Measurements from ENCODE around the gene SYT3. TPM values are rescaled to one million over a fixed set of nuclear protein-coding genes. Genes with fewer than 3 reads are reported as not detected.

SYT3 gene
- total RNA-seq, 1 experiment from 2014 or later = not detected

DNA sequence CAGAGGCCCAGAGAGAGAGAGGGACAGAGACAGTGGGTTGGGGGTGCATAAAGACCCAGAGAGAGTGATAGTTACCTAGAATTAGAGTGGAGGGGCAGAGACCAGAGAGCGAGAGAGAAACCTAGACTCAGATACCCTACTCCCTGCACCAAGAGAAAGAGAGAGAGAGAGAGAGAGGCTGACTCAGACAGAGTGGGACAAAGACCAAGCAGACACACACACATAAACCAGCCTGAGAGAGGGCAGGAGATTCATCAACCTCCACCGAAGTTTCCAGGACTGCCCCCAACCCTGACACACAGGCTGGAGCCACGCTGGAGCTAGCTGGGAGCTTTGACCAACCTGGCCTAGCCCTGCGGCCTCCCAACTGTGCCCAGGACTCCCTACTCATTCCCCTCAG lies 12.9 kb downstream of the SYT3 start:
- no peak overlapping the region for H3K4me3 ChIP-seq (ENCODE audit: low read depth in 2 of 2, low read length in 2 of 2)
- TF ChIP-seq SIN3A (IDR thresholded peaks at IDR 0.05; ENCODE audit: borderline replicate concordance, insufficient read depth, low read depth, low read length) (no peak), TCF7L2 (IDR thresholded peaks at IDR 0.05; ENCODE audit: low read depth, low read length) (no peak), POLR2AphosphoS5 (IDR thresholded peaks at IDR 0.05; ENCODE audit: low read depth, low read length) (no peak)
- TF ChIP-seq, protein P1, sequence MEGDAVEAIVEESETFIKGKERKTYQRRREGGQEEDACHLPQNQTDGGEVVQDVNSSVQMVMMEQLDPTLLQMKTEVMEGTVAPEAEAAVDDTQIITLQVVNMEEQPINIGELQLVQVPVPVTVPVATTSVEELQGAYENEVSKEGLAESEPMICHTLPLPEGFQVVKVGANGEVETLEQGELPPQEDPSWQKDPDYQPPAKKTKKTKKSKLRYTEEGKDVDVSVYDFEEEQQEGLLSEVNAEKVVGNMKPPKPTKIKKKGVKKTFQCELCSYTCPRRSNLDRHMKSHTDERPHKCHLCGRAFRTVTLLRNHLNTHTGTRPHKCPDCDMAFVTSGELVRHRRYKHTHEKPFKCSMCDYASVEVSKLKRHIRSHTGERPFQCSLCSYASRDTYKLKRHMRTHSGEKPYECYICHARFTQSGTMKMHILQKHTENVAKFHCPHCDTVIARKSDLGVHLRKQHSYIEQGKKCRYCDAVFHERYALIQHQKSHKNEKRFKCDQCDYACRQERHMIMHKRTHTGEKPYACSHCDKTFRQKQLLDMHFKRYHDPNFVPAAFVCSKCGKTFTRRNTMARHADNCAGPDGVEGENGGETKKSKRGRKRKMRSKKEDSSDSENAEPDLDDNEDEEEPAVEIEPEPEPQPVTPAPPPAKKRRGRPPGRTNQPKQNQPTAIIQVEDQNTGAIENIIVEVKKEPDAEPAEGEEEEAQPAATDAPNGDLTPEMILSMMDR (IDR thresholded peaks at IDR 0.05) = no peak
- TF ChIP-seq, protein P2, sequence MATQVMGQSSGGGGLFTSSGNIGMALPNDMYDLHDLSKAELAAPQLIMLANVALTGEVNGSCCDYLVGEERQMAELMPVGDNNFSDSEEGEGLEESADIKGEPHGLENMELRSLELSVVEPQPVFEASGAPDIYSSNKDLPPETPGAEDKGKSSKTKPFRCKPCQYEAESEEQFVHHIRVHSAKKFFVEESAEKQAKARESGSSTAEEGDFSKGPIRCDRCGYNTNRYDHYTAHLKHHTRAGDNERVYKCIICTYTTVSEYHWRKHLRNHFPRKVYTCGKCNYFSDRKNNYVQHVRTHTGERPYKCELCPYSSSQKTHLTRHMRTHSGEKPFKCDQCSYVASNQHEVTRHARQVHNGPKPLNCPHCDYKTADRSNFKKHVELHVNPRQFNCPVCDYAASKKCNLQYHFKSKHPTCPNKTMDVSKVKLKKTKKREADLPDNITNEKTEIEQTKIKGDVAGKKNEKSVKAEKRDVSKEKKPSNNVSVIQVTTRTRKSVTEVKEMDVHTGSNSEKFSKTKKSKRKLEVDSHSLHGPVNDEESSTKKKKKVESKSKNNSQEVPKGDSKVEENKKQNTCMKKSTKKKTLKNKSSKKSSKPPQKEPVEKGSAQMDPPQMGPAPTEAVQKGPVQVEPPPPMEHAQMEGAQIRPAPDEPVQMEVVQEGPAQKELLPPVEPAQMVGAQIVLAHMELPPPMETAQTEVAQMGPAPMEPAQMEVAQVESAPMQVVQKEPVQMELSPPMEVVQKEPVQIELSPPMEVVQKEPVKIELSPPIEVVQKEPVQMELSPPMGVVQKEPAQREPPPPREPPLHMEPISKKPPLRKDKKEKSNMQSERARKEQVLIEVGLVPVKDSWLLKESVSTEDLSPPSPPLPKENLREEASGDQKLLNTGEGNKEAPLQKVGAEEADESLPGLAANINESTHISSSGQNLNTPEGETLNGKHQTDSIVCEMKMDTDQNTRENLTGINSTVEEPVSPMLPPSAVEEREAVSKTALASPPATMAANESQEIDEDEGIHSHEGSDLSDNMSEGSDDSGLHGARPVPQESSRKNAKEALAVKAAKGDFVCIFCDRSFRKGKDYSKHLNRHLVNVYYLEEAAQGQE (IDR thresholded peaks at IDR 0.05; ENCODE audit: insufficient read depth in 1 of 2, low read depth in 2 of 2, low read length in 1 of 2) = no peak
- in situ Hi-C loops (cut with HindIII; ENCODE audit: low pct_unique_long_range_greater_than_20kb, low sequenced_read_pairs) = no loop called here
- DNase-seq (ENCODE audit: low read depth, low spot score) = no peak
- no peaks in the 10 kb centered on the region for H3K4me1 ChIP-seq (ENCODE audit: control insufficient read depth, insufficient read depth, low read length)
- H3K27ac ChIP-seq (ENCODE audit: low read length) = no peak overlapping the region
- H3K27me3 ChIP-seq (ENCODE audit: control insufficient read depth, insufficient read depth, low read length) = no peaks in the 10 kb centered on the region
- BruUV-seq (replicated peaks) = no TSS peak
- ATAC-seq = no peak
- ChIA-PET CTCF (no interaction called here), POLR2A (no interaction called here)
- no peaks in the 10 kb centered on the region for H3K36me3 ChIP-seq (ENCODE audit: control insufficient read depth, insufficient read depth, low read length)
- H3K9me3 ChIP-seq (ENCODE audit: control insufficient read depth, insufficient read depth, low read depth, low read length) = no peaks in the 10 kb centered on the region
- intact Hi-C loops (cut with micrococcal nuclease; ENCODE audit: unreplicated experiment) = no loop called here

DNA sequence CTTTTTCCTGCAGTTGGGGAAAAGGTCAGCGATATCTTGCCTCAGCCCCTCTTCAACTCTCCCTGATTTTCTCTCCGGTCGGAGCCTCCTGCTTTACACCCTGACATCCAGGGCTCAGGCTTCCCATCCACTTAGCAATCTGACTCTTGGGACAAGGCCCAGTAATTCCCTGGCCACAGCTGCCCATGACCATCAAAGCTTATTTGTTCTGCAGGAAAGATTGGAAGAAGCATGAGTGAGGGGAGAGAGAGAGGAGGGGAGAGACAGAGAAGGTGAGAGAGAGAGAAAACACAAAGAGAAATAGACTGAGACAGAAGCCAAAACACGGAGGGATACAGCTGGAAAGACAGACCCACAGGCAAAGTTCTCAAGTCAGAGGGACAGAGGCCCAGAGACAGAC lies 13.7 kb downstream of the SYT3 start:
- ATAC-seq = no peak
- Histone ChIP-seq H3K4me1 (ENCODE audit: control insufficient read depth, insufficient read depth, low read length) (no peaks in the 10 kb centered on the region), H3K4me3 (ENCODE audit: low read depth in 2 of 2, low read length in 2 of 2) (no peak overlapping the region), H3K27ac (ENCODE audit: low read length) (no peak overlapping the region), H3K9me3 (ENCODE audit: control insufficient read depth, insufficient read depth, low read depth, low read length) (no peaks in the 10 kb centered on the region), H3K36me3 (ENCODE audit: control insufficient read depth, insufficient read depth, low read length) (no peaks in the 10 kb centered on the region), H3K27me3 (ENCODE audit: control insufficient read depth, insufficient read depth, low read length) (no peaks in the 10 kb centered on the region)
- BruUV-seq (replicated peaks) = no TSS peak
- in situ Hi-C loops (cut with HindIII; ENCODE audit: low pct_unique_long_range_greater_than_20kb, low sequenced_read_pairs) (no loop called here), intact Hi-C loops (cut with micrococcal nuclease; ENCODE audit: unreplicated experiment) (no loop called here)
- CTCF ChIA-PET = no interaction called here
- DNase-seq (ENCODE audit: low read depth, low spot score) = no peak
- POLR2A ChIA-PET = no interaction called here
- TF ChIP-seq SIN3A (IDR thresholded peaks at IDR 0.05; ENCODE audit: borderline replicate concordance, insufficient read depth, low read depth, low read length) = no peak
- no peak for TF ChIP-seq TCF7L2 (IDR thresholded peaks at IDR 0.05; ENCODE audit: low read depth, low read length)
- TF ChIP-seq, protein P1 (IDR thresholded peaks at IDR 0.05) = no peak
- no peak for TF ChIP-seq POLR2AphosphoS5 (IDR thresholded peaks at IDR 0.05; ENCODE audit: low read depth, low read length)
- TF ChIP-seq, protein P2 (IDR thresholded peaks at IDR 0.05; ENCODE audit: insufficient read depth in 1 of 2, low read depth in 2 of 2, low read length in 1 of 2) = no peak
